T-helper 1 cell treated with Interleukin-12 subunit alpha and Interleukin-12 subunit beta and Interleukin-4 antibody, amounts not matched to agents 30 ng/mL and 1 ng/mL, for 36 hours (primary cell): ENCODE measurements around the gene SNRNP48. TPM values are rescaled to one million over a fixed set of nuclear protein-coding genes. Genes with fewer than 3 reads are reported as not detected.

Experiments
- intact Hi-C: fragments of 100-400 bp; cut with micrococcal nuclease; formaldehyde crosslinking; loops from one replicate; pipeline ENCODE4 v1.15.1; 2024
- total RNA-seq: library from RNA; stranded (reverse); gene quantifications from 2 replicates; pipeline ENCODE4 v1.2.3, GENCODE V29; 2022

Gene SNRNP48
- 15.2 and 15.3 TPM in 2 replicates for total RNA-seq

GRCh38 chr6:7589949-7590917 lies at the start of gene SNRNP48:
TSS of gene SNRNP48 (plus strand) at chr6:7590198. CDS start at chr6:7590258, 60 bp downstream.
- intact Hi-C loops: loop anchor here (1.0 to 10.0 kb wide), 8 partner anchors 48 to 845 kb away; partner anchors contain the start of genes BLOC1S5, CAGE1, EEF1E1 and RIOK1

- intact Hi-C loops: loop anchor here (5.0 kb wide), 1 partner anchor 187 kb away; the partner anchor contains the start of gene BMP6
These were observed 49.4 kb upstream of the SNRNP48 start for GRCh38 chr6:7540595-7540994.

GRCh38 chr6:7541175-7542064 lies 48.6 kb upstream of the SNRNP48 start, which contains the start of gene DSP:
TSS of gene DSP (plus strand) at chr6:7541671. CDS start at chr6:7541916, 245 bp downstream.
- intact Hi-C loops: loop anchor here (1.0 to 5.0 kb wide), 2 partner anchors 49 to 186 kb away; partner anchors contain the start of genes BMP6 and SNRNP48

- intact Hi-C loops: loop anchor here (1.0 to 5.0 kb wide), 2 partner anchors 48 to 185 kb away; partner anchors contain the start of genes BMP6 and SNRNP48
These were observed 47.7 kb upstream of the SNRNP48 start for GRCh38 chr6:7542065-7542873.

- intact Hi-C loops: loop anchor here (1.0 to 5.0 kb wide), 2 partner anchors 47 to 184 kb away; partner anchors contain the start of genes BMP6 and SNRNP48
These were observed 46.9 kb upstream of the SNRNP48 start for GRCh38 chr6:7542874-7543624.

GRCh38 chr6:7543789-7544424 lies 46.1 kb upstream of the SNRNP48 start:
- intact Hi-C loops: loop anchor here (5.0 kb wide), 1 partner anchor 183 kb away; the partner anchor contains the start of gene BMP6

- intact Hi-C loops: loop anchor here (5.0 kb wide), 1 partner anchor 183 kb away; the partner anchor contains the start of gene BMP6
These were observed 45.4 kb upstream of the SNRNP48 start for GRCh38 chr6:7544597-7544996.

GRCh38 chr6:7545316-7546019 lies 44.5 kb upstream of the SNRNP48 start:
- intact Hi-C loops: no loop called here

GRCh38 chr6:7546020-7546369 lies 44.0 kb upstream of the SNRNP48 start:
- intact Hi-C loops: no loop called here

GRCh38 chr6:7546383-7546782 lies 43.6 kb upstream of the SNRNP48 start:
- intact Hi-C loops: no loop called here

GRCh38 chr6:7546896-7547295 lies 43.1 kb upstream of the SNRNP48 start:
- intact Hi-C loops: no loop called here

- intact Hi-C loops: no loop called here
These were observed 42.7 kb upstream of the SNRNP48 start for GRCh38 chr6:7547315-7547714.

- intact Hi-C loops: no loop called here
These were observed 39.6 kb upstream of the SNRNP48 start for GRCh38 chr6:7550433-7550801.

- intact Hi-C loops: no loop called here
These were observed 35.3 kb upstream of the SNRNP48 start for GRCh38 chr6:7554533-7555275.

GRCh38 chr6:7555671-7556070 lies 34.3 kb upstream of the SNRNP48 start:
- intact Hi-C loops: no loop called here

GRCh38 chr6:7556394-7557106 lies 33.4 kb upstream of the SNRNP48 start:
- intact Hi-C loops: no loop called here

- intact Hi-C loops: no loop called here
These were observed 32.3 kb upstream of the SNRNP48 start for GRCh38 chr6:7557652-7558051.
